ENCODE measurements around the gene CAPN6. TPM values are rescaled to one million over a fixed set of nuclear protein-coding genes. Genes with fewer than 3 reads are reported as not detected.
A peak's percentile ranks its signal among the peaks of the same experiment; 100 is the strongest.

Gene CAPN6
- total RNA-seq = 0.75 and 0.82 TPM in 2 replicates
- long read RNA-seq, partial matches to known transcripts = 0 of 1 reads
- long read RNA-seq, other reads (novel, unspliced or antisense) = 0 of 1 reads

GRCh38 chrX:111270339-111270738 is at the start of gene CAPN6:
Gene CAPN6, minus strand, starts transcription at chrX:111270483. Its CDS starts 6,547 bp downstream, at chrX:111263936.
- no peaks in the 10 kb centered on the region for H3K4me1 Mint-ChIP-seq
- H3K4me3 Mint-ChIP-seq = no peak within 1 kb of the TSS
- H3K36me3 Mint-ChIP-seq (ENCODE audit: low read depth) = no peaks in the 10 kb centered on the region
- H3K9me3 Mint-ChIP-seq = no peaks in the 10 kb centered on the region
- H3K27ac Mint-ChIP-seq (ENCODE audit: unreplicated experiment) = no peak within 1 kb of the TSS
- H3K27me3 Mint-ChIP-seq (ENCODE audit: low read depth) = no peaks in the 10 kb centered on the region
- no peak for DNase-seq (ENCODE audit: low read depth, low spot score)
- TF ChIP-seq CTCF (conservative IDR thresholded peaks at IDR 0.05) = no peak

GRCh38 chrX:111319451-111319850 is 49.2 kb upstream of the CAPN6 start:
- H3K9me3 Mint-ChIP-seq = peaks cover 7% of the 10 kb centered on the region
- no peak overlapping the region for H3K27ac Mint-ChIP-seq (ENCODE audit: unreplicated experiment)
- peaks cover 4% of the 10 kb centered on the region for H3K4me1 Mint-ChIP-seq
- no peak for DNase-seq (ENCODE audit: low read depth, low spot score)
- no peak for TF ChIP-seq CTCF (conservative IDR thresholded peaks at IDR 0.05)
- H3K36me3 Mint-ChIP-seq (ENCODE audit: low read depth) = peaks cover 5% of the 10 kb centered on the region
- H3K4me3 Mint-ChIP-seq = no peak overlapping the region
- no peaks in the 10 kb centered on the region for H3K27me3 Mint-ChIP-seq (ENCODE audit: low read depth)

GRCh38 chrX:111318901-111319300 is 48.6 kb upstream of the CAPN6 start:
- Mint-ChIP-seq H3K4me1 (peaks cover 4% of the 10 kb centered on the region), H3K9me3 (peaks cover 10% of the 10 kb centered on the region), H3K27ac (ENCODE audit: unreplicated experiment) (no peak overlapping the region), H3K27me3 (ENCODE audit: low read depth) (no peaks in the 10 kb centered on the region), H3K4me3 (no peak overlapping the region), H3K36me3 (ENCODE audit: low read depth) (peaks cover 9% of the 10 kb centered on the region)
- no peak for DNase-seq (ENCODE audit: low read depth, low spot score)
- TF ChIP-seq CTCF (conservative IDR thresholded peaks at IDR 0.05) = no peak

GRCh38 chrX:111309083-111309482 is 38.8 kb upstream of the CAPN6 start:
- peaks cover 30% of the 10 kb centered on the region for H3K4me1 Mint-ChIP-seq
- peaks cover 2% of the 10 kb centered on the region for H3K9me3 Mint-ChIP-seq
- TF ChIP-seq CTCF (conservative IDR thresholded peaks at IDR 0.05) = no peak
- peaks cover 10% of the 10 kb centered on the region for H3K36me3 Mint-ChIP-seq (ENCODE audit: low read depth)
- no peaks in the 10 kb centered on the region for H3K27me3 Mint-ChIP-seq (ENCODE audit: low read depth)
- no peak overlapping the region for H3K27ac Mint-ChIP-seq (ENCODE audit: unreplicated experiment)
- no peak overlapping the region for H3K4me3 Mint-ChIP-seq
- no peak for DNase-seq (ENCODE audit: low read depth, low spot score)

GRCh38 chrX:111308039-111308438 is 37.8 kb upstream of the CAPN6 start:
- Mint-ChIP-seq H3K27ac (ENCODE audit: unreplicated experiment) (peak overlapping the region; percentile 64), H3K36me3 (ENCODE audit: low read depth) (peaks cover 6% of the 10 kb centered on the region), H3K27me3 (ENCODE audit: low read depth) (no peaks in the 10 kb centered on the region), H3K4me3 (no peak overlapping the region), H3K4me1 (peaks cover 27% of the 10 kb centered on the region), H3K9me3 (peaks cover under 1% of the 10 kb centered on the region)
- no peak for TF ChIP-seq CTCF (conservative IDR thresholded peaks at IDR 0.05)
- no peak for DNase-seq (ENCODE audit: low read depth, low spot score)
